K562 (cell line): Measurements from ENCODE around the gene ALCAM. TPM values are rescaled to one million over a fixed set of nuclear protein-coding genes. Genes with fewer than 3 reads are reported as not detected.

Experiments
- ATAC-seq: fragments of 200-7000 bp; cut with Tn5 transposase; 3 replicates; pipeline ENCODE4 v1.9.1; 2020; ENCODE audit warnings: moderate library complexity
- BruUV-seq: library from RNA; stranded (reverse); fragments of 400-500 nt; replicated peaks from 2 replicates; lab custom pipeline; 2021; lab: Mats Ljungman, UMichigan
- CTCF ChIA-PET: fragments of 300-600 bp; formaldehyde crosslinking; extraction: SDS; loops from one replicate; lab custom pipeline; 2021; ENCODE audit warnings: low intra/inter-chr PET ratio; lab: Yijun Ruan, JAX
- POLR2A ChIA-PET: fragments of 300-600, 350-650 bp; sonication (Branson Sonifier 250); formaldehyde crosslinking; extraction: SDS; loops from one replicate; lab custom pipeline; 2021; ENCODE audit warnings: antibody characterized with exemption, inconsistent platforms; lab: Yijun Ruan, JAX
- DNase-seq, 4 experiments: peaks; one replicate each; pipeline versions ENCODE4 v3.0.0 to v3.0.0-alpha.2; 2011 to 2018; ENCODE audit warnings: low spot score in 3 of 4, mixed read lengths in 3 of 4; ENCODE audit errors: extremely low read depth in 1 of 4
- FAIRE-seq: peaks from 2 replicates; lab custom pipeline; 2011; peaks lifted over from hg19 to GRCh38; lab: Jason Lieb, UNC
- H2AFZ ChIP-seq: 2 replicates; pipeline ENCODE4 v1.6.0; 2011; ENCODE audit warnings: low read depth, low read length, control low read depth, inconsistent platforms
- H3K27ac ChIP-seq: fragments of 200-600 bp; 3 replicates; pipeline ENCODE4 v1.8.0; 2011; ENCODE audit warnings: low read depth, mild to moderate bottlenecking, control low read depth, inconsistent platforms, low read length, moderate library complexity, mixed read lengths; ENCODE audit errors: extremely low read depth
- H3K27me3 ChIP-seq, 2 experiments: fragments of 300-600 bp in 1 of 2; 2 replicates in 1 of 2; 3 replicates in 1 of 2; pipeline versions ENCODE4 v1.6.0 to v1.8.0; 2011; ENCODE audit warnings: inconsistent platforms in 2 of 2, low read length in 2 of 2, mild to moderate bottlenecking in 1 of 2, mixed read lengths in 1 of 2, moderate library complexity in 1 of 2; ENCODE audit not compliant: control insufficient read depth in 2 of 2, insufficient read depth in 2 of 2
- H3K36me3 ChIP-seq: fragments of 300-600 bp; 3 replicates; pipeline ENCODE4 v1.8.0; 2011; ENCODE audit warnings: mild to moderate bottlenecking, low read length, inconsistent platforms; ENCODE audit not compliant: control insufficient read depth, insufficient read depth
- H3K4me1 ChIP-seq, 2 experiments: fragments of 200-600 bp in 1 of 2; replicated peaks in 1 of 2; 2 replicates in 1 of 2; 3 replicates in 1 of 2; pipeline versions ENCODE4 v1.5.1 to v1.8.0; 2011; ENCODE audit warnings: inconsistent platforms in 2 of 2, low read length in 2 of 2, mild to moderate bottlenecking in 1 of 2, mixed read lengths in 1 of 2, moderate library complexity in 1 of 2; ENCODE audit not compliant: control insufficient read depth in 2 of 2, insufficient read depth in 2 of 2
- H3K4me2 ChIP-seq: 2 replicates; pipeline ENCODE4 v1.6.1; 2011; ENCODE audit warnings: low read length, control low read depth, inconsistent platforms, mixed read lengths; ENCODE audit not compliant: insufficient read depth
- H3K4me3 ChIP-seq: fragments of 200-600 bp; sonication (generic), shearing (Covaris generic); 2 replicates; pipeline ENCODE4 v1.5.1; 2016; ENCODE audit warnings: control low read depth, inconsistent platforms
- H3K79me2 ChIP-seq: fragments of 200-600 bp; 3 replicates; pipeline ENCODE4 v1.8.0; 2011; ENCODE audit warnings: low read length, inconsistent platforms; ENCODE audit not compliant: control insufficient read depth, insufficient read depth
- H3K9ac ChIP-seq, 2 experiments: 2 replicates each; pipeline versions ENCODE4 v1.6.0 to v1.6.1; 2011; ENCODE audit warnings: low read depth in 2 of 2, low read length in 2 of 2, control low read depth in 1 of 2, inconsistent platforms in 1 of 2, mild to moderate bottlenecking in 1 of 2, mixed read lengths in 1 of 2; ENCODE audit not compliant: insufficient read depth in 1 of 2
- H3K9me1 ChIP-seq: one replicate; pipeline ENCODE4 v1.6.0; 2011; ENCODE audit warnings: inconsistent platforms, mild to moderate bottlenecking, low read length, moderate library complexity; ENCODE audit not compliant: control insufficient read depth, insufficient read depth
- H3K9me3 ChIP-seq: replicated peaks from 2 replicates; pipeline ENCODE4 v1.5.1; 2011; ENCODE audit warnings: low read depth, low read length, inconsistent platforms; ENCODE audit not compliant: control insufficient read depth, insufficient read depth
- H4K20me1 ChIP-seq: replicated peaks from 2 replicates; pipeline ENCODE4 v1.6.1; 2011; ENCODE audit warnings: low read length, inconsistent platforms, mixed read lengths; ENCODE audit not compliant: control insufficient read depth, insufficient read depth
- EWSR1 ChIP-seq: fragments of 450-650 bp; IDR thresholded peaks from 2 replicates; pipeline ENCODE4 v1.6.1; 2018; ENCODE audit warnings: borderline replicate concordance, mild to moderate bottlenecking, low read depth, moderate library complexity; ENCODE audit not compliant: partially characterized antibody
- HDAC1 ChIP-seq, 2 experiments: fragments of 450-650 bp; IDR thresholded peaks; 2 replicates each; pipeline ENCODE4 v1.6.1; 2016 to 2017; ENCODE audit warnings: inconsistent platforms in 1 of 2, mild to moderate bottlenecking in 1 of 2, moderate library complexity in 1 of 2
- KDM1A ChIP-seq, 2 experiments: fragments of 450-650 bp; IDR thresholded peaks; 2 replicates each; pipeline ENCODE4 v1.6.1; 2016; ENCODE audit warnings: mild to moderate bottlenecking in 2 of 2
- KHSRP ChIP-seq: fragments of 450-650 bp; IDR thresholded peaks from 2 replicates; pipeline ENCODE4 v1.6.1; 2017
- KLF10 ChIP-seq: fragments of 250-450 bp; sonication (Bioruptor Pico); IDR thresholded peaks from 2 replicates; pipeline ENCODE4 v1.6.1; 2021; ENCODE audit warnings: matching md5 sums
- MCM2 ChIP-seq: fragments of 450-650 bp; IDR thresholded peaks from 2 replicates; pipeline ENCODE4 v1.6.1; 2017; ENCODE audit warnings: low read depth, mild to moderate bottlenecking
- NFXL1 ChIP-seq: fragments of 450-650 bp; formaldehyde crosslinking; IDR thresholded peaks from 2 replicates; pipeline ENCODE4 v1.4.0; 2021; ENCODE audit warnings: mild to moderate bottlenecking
- RB1 ChIP-seq: fragments of 450-650 bp; IDR thresholded peaks from 2 replicates; pipeline ENCODE4 v1.6.1; 2017; ENCODE audit warnings: low read depth, mild to moderate bottlenecking
- SLC30A9 ChIP-seq: fragments of 250-450 bp; sonication (Bioruptor Pico); IDR thresholded peaks from 2 replicates; pipeline ENCODE4 v1.8.0; 2022; ENCODE audit warnings: mild to moderate bottlenecking, moderate library complexity
- SRSF9 ChIP-seq: fragments of 200-400 bp; formaldehyde crosslinking; IDR thresholded peaks from 2 replicates; pipeline ENCODE4 v1.6.1; 2017; ENCODE audit warnings: low read depth, low read length, borderline replicate concordance
- XRCC5 ChIP-seq: fragments of 200-400 bp; formaldehyde crosslinking; IDR thresholded peaks from 2 replicates; pipeline ENCODE4 v1.6.1; 2017; ENCODE audit warnings: low read depth, mild to moderate bottlenecking, low read length
- ZBTB7A ChIP-seq: IDR thresholded peaks from 2 replicates; pipeline ENCODE4 v1.6.1; 2011; ENCODE audit warnings: low read depth, mild to moderate bottlenecking, low read length, moderate library complexity, borderline replicate concordance; ENCODE audit not compliant: control insufficient read depth
- ZMIZ1 ChIP-seq, 2 experiments: fragments of 150-350 bp in 1 of 2; IDR thresholded peaks; 2 replicates each; pipeline ENCODE4 v1.6.1; 2012 to 2016; ENCODE audit warnings: low read depth in 2 of 2, low read length in 2 of 2, mild to moderate bottlenecking in 1 of 2, moderate library complexity in 1 of 2
- ZNF274 ChIP-seq: IDR thresholded peaks from 2 replicates; pipeline ENCODE4 v1.6.1; 2011; ENCODE audit warnings: low read depth, mild to moderate bottlenecking, low read length, moderate library complexity, borderline replicate concordance
- ZNF518B ChIP-seq: fragments of 250-450 bp; sonication (Bioruptor Pico); IDR thresholded peaks from 2 replicates; pipeline ENCODE4 v1.5.0; 2021; ENCODE audit warnings: mild to moderate bottlenecking, moderate library complexity
- ZSCAN29 ChIP-seq: fragments of 450-650 bp; IDR thresholded peaks from 2 replicates; pipeline ENCODE4 v1.6.1; 2017
- WGBS: fragments of 100-300 bp; shearing (Covaris generic); methylation state at CpG from one replicate; pipeline ENCODE4 v1.1.6; 2016; ENCODE audit warnings: low coverage, mixed read lengths; ENCODE audit not compliant: insufficient coverage; ENCODE audit errors: missing lambda C conversion rate; 5-methylcytosine and 5-hydroxymethylcytosine counted together
- in situ Hi-C: fragments of 300-500 bp; cut with MboI; formaldehyde crosslinking; loops from 4 replicates; pipeline ENCODE4 v1.15.0; 2018; ENCODE audit warnings: inconsistent platforms, mixed read lengths
- intact Hi-C: fragments of 100-400 bp; cut with micrococcal nuclease; formaldehyde crosslinking; loops from 2 replicates; pipeline ENCODE4 v1.14.2; 2022
- polyA plus RNA-seq, 8 experiments: library from polyadenylated mRNA; depleted of rRNA in 4 of 8; stranded (reverse) in 5 of 8; unstranded in 3 of 8; fragments of >200 nt; fragmentation: Nextera tagmentation in 2 of 8; fragmentation: Illumina TruSeq in 1 of 8; extraction: Ambion mirVana in 2 of 8; extraction: Trizol in 1 of 8; gene quantifications; 2 replicates each; pipeline versions ENCODE4 v1.2.1 to v1.2.3, GENCODE V29; 2011 to 2014; ENCODE audit warnings: inconsistent platforms in 1 of 8, missing spikeins in 1 of 8
- total RNA-seq, 7 experiments: library from RNA; depleted of rRNA in 6 of 7; stranded (reverse); fragments of >200 nt in 6 of 7; fragmentation: Illumina TruSeq in 2 of 7; extraction: Trizol in 2 of 7; gene quantifications; 2 replicates each; pipeline versions ENCODE4 v1.2.1 to v1.2.3, GENCODE V29; 2011 to 2021; ENCODE audit warnings: low replicate concordance in 1 of 7
- TF ChIP-seq, protein P1 (sequence below): fragments of 450-650 bp; IDR thresholded peaks from 2 replicates; pipeline ENCODE4 v1.6.1; 2018; ENCODE audit warnings: mild to moderate bottlenecking, low read depth; ENCODE audit not compliant: partially characterized antibody

The ALCAM gene
- total and polyA plus RNA-seq, 9 of the 15 experiments (the other 6 are each of a cell fraction or from before 2014, with no cell fraction given): 0.03 to 0.98 (median 0.14) TPM; not detected in 1

- no peaks in the 10 kb centered on the region for H3K9me3 ChIP-seq
- POLR2A ChIA-PET: no interaction called here
- no peaks in the 10 kb centered on the region for H3K36me3 ChIP-seq
- H3K79me2 ChIP-seq: no peaks in the 10 kb centered on the region
- no peak overlapping the region for H3K4me3 ChIP-seq
- H4K20me1 ChIP-seq: no peaks in the 10 kb centered on the region
- H3K4me2 ChIP-seq: no peak overlapping the region
- intact Hi-C loops: no loop called here
- FAIRE-seq (no peak), DNase-seq (no peak), ATAC-seq (no peak)
- H3K9ac ChIP-seq: no peak overlapping the region
- H2AFZ ChIP-seq: no peak overlapping the region
- no peaks in the 10 kb centered on the region for H3K27me3 ChIP-seq
- 0% methylated on average over 1 of the region's 1 CpG for WGBS
- CTCF ChIA-PET: no interaction called here
- H3K27ac ChIP-seq: no peak overlapping the region
- no peaks in the 10 kb centered on the region for H3K9me1 ChIP-seq
- in situ Hi-C loops: no loop called here
- H3K4me1 ChIP-seq: no peaks in the 10 kb centered on the region
- no TSS peak for BruUV-seq
- TF ChIP-seq HDAC1 (IDR thresholded peaks at IDR 0.05): no peak
- TF ChIP-seq ZNF518B (CRISPR knock-in tag): no peak
- TF ChIP-seq NFXL1 (CRISPR knock-in tag): no peak
- no peak for TF ChIP-seq ZMIZ1 (IDR thresholded peaks at IDR 0.05; ENCODE audit: low read depth in 2 of 2, low read length in 2 of 2)
- no peak for TF ChIP-seq EWSR1
- no peak for TF ChIP-seq SRSF9
- TF ChIP-seq XRCC5: no peak
- TF ChIP-seq SLC30A9: no peak
- no peak for TF ChIP-seq ZSCAN29
- TF ChIP-seq MCM2: no peak
- TF ChIP-seq ZBTB7A: no peak
- no peak for TF ChIP-seq KDM1A (IDR thresholded peaks at IDR 0.05)
- TF ChIP-seq RB1: no peak
- TF ChIP-seq, protein P1, sequence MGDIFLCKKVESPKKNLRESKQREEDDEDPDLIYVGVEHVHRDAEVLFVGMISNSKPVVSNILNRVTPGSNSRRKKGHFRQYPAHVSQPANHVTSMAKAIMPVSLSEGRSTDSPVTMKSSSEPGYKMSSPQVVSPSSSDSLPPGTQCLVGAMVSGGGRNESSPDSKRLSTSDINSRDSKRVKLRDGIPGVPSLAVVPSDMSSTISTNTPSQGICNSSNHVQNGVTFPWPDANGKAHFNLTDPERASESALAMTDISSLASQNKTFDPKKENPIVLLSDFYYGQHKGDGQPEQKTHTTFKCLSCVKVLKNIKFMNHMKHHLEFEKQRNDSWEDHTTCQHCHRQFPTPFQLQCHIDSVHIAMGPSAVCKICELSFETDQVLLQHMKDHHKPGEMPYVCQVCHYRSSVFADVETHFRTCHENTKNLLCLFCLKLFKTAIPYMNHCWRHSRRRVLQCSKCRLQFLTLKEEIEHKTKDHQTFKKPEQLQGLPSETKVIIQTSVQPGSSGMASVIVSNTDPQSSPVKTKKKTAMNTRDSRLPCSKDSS: no peak
- TF ChIP-seq KLF10 (CRISPR knock-in tag): no peak
- TF ChIP-seq ZNF274: no peak
- no peak for TF ChIP-seq KHSRP
Measured at GRCh38 chr3:105356988-105357387, 9.7 kb upstream of the ALCAM start.
